ENCODE measurements around the gene MRC2.
"Not testable (repeated sequence)": the region's sequence is repeated elsewhere in the genome, so short reads cannot be mapped to it uniquely, and the experiment has no call there.

The MRC2 gene, protein sequence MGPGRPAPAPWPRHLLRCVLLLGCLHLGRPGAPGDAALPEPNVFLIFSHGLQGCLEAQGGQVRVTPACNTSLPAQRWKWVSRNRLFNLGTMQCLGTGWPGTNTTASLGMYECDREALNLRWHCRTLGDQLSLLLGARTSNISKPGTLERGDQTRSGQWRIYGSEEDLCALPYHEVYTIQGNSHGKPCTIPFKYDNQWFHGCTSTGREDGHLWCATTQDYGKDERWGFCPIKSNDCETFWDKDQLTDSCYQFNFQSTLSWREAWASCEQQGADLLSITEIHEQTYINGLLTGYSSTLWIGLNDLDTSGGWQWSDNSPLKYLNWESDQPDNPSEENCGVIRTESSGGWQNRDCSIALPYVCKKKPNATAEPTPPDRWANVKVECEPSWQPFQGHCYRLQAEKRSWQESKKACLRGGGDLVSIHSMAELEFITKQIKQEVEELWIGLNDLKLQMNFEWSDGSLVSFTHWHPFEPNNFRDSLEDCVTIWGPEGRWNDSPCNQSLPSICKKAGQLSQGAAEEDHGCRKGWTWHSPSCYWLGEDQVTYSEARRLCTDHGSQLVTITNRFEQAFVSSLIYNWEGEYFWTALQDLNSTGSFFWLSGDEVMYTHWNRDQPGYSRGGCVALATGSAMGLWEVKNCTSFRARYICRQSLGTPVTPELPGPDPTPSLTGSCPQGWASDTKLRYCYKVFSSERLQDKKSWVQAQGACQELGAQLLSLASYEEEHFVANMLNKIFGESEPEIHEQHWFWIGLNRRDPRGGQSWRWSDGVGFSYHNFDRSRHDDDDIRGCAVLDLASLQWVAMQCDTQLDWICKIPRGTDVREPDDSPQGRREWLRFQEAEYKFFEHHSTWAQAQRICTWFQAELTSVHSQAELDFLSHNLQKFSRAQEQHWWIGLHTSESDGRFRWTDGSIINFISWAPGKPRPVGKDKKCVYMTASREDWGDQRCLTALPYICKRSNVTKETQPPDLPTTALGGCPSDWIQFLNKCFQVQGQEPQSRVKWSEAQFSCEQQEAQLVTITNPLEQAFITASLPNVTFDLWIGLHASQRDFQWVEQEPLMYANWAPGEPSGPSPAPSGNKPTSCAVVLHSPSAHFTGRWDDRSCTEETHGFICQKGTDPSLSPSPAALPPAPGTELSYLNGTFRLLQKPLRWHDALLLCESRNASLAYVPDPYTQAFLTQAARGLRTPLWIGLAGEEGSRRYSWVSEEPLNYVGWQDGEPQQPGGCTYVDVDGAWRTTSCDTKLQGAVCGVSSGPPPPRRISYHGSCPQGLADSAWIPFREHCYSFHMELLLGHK (N-terminal part only)

DNA sequence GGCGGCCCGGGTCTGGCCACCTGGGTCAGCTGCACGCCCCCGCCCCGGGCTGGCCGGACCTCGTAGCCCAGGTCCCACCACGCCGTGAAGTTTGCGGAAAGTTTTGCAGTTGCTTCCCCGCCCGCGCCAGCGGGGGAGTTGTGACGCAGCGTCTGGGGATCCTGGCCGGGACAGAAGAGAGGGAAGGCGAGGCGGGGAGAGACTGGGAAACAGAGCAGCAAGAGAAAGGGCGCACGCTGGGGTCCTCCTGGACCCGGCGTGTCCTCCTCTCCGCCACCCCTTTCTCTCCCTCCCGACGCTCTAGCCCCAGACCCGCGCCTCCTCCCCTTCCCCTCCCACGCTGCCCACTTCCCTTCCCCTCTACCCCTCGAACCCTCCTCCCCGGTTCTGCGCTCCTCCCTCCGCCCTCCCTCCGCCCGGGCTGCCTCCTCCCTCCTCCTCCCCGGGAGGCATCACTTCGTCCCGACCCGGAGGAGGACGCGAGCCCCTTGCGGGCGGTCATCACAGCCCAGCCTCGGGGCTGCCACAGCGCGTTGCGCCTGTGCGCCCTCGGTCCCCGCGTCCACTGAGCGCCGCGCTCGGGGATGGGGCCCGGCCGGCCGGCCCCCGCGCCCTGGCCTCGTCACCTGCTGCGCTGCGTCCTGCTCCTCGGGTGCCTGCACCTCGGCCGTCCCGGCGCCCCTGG lies at the start of gene MRC2:
MRC2 (plus strand) TSS at position 452 of the 685 bp plus-strand sequence; CDS start at position 585, 133 bp downstream.
- no peak for DNase-seq (ENCODE audit: low read depth)

- DNase-seq (ENCODE audit: low read depth): no peak
These were observed 48.5 kb upstream of the MRC2 start for GRCh38 chr17:62578757-62579487.

- no peak for DNase-seq (ENCODE audit: low read depth)
These were observed 46.5 kb upstream of the MRC2 start for GRCh38 chr17:62580947-62581346.

DNA sequence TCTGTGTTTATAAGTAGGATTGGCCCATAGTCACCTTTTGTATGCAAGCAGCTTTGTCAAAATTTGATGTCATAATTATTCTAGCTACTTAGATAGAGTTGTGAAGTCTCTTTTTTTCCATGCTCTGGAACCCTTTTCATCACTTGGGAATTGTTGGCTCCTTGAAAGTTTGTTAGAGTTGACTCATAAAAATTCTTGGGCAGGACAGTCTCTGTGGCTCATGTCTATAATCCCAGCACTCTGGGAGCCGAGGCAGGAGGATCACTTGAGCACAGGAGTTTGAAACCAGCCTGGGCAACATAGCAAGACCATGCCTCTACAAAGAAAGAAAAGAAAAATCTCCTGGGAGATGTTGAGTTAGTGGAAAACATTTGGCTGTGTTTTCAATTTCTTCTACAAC lies 45.7 kb upstream of the MRC2 start:
- DNase-seq (ENCODE audit: low read depth): no peak

DNA sequence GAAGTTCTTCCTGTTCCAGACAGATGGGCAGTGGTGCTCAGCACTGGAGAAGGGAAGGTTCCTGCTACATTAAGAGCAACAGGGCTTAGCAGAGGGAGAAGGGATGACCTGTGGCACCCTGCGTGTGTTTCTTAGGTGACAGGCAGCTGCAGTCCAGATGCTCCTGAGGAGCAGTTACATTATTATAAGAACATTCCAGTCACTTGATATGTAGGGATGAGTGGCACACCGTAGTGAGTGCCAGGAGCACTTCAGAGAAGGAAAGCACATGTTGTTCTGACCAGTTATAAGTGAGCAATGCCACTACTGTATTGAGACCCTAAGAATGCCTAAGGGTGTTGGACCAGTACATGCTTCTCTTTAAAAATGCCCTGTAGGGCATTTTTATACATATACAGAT lies 39.9 kb upstream of the MRC2 start:
- DNase-seq (ENCODE audit: low read depth): no peak

DNA sequence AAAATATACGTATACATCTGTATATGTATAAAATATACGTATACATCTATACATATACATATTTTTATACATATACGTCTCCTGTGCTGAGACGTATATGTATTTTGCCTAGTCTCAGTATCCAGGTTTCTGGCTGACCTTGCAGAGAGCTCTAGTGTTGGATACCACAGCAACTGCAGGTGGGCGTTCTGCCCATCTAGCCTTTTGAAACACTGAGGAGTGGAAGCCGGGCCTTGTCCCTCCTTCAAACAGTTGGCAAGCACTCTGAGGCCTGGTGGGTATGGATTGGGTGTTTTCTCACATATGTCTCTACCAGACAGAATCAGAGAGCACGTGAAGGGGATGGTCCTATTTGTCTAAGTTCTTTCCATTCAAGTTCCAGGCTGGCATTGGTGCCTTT lies 39.4 kb upstream of the MRC2 start:
- no peak for DNase-seq (ENCODE audit: low read depth)

- no peak for DNase-seq (ENCODE audit: low read depth)
These were observed 36.1 kb upstream of the MRC2 start for GRCh38 chr17:62591333-62591732.

GRCh38 chr17:62591822-62592221 lies 35.6 kb upstream of the MRC2 start:
- not testable (repeated sequence) for DNase-seq (ENCODE audit: low read depth)

- no peak for DNase-seq (ENCODE audit: low read depth)
These were observed 35.0 kb upstream of the MRC2 start for GRCh38 chr17:62592341-62593099.

- no peak for DNase-seq (ENCODE audit: low read depth)
These were observed 32.0 kb upstream of the MRC2 start for GRCh38 chr17:62595484-62595883.

DNA sequence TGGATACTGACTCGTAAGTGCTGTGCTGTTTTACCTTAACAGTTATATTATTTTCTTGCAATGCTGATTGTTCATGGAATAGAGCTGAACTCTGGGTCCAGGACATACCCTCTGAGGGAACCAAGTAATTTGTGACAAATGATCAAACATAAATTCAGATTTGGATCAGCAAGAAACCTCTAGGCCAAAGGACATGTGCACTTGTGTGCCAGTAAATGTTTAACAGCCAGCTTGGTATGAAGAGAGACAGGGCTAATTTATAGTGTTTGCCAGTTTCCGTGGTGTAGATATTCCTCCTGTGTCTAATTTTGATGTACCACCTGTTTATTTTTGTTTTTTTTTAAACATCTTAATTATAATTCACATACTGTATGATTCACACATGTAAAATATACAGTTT lies 30.8 kb upstream of the MRC2 start:
- no peak for DNase-seq (ENCODE audit: low read depth)

GRCh38 chr17:62597150-62597549 lies 30.3 kb upstream of the MRC2 start:
- no peak for DNase-seq (ENCODE audit: low read depth)

GRCh38 chr17:62597920-62598319 lies 29.6 kb upstream of the MRC2 start:
- DNase-seq (ENCODE audit: low read depth): no peak

GRCh38 chr17:62599964-62600657 lies 27.4 kb upstream of the MRC2 start:
- no peak for DNase-seq (ENCODE audit: low read depth)

GRCh38 chr17:62600805-62601204 lies 26.7 kb upstream of the MRC2 start:
- no peak for DNase-seq (ENCODE audit: low read depth)

DNA sequence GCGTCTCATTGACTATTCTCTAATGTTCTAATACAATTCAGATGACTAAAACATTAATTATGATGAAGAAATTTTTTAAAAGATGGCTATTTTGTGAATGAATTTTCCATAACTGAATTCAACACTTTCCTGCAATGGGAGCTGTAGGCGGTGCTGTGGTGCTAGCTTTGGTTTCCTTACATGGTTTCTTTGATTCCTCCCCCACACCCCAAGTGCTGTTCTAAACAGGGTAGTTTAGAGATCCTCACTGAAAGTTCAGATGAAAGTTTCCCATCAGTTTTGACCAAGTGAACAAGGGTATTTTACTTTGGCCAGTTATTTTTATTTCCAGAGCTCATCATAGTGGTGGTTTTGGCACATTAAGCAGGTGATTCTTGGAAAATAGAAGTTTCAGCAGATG lies 26.0 kb upstream of the MRC2 start:
- DNase-seq (ENCODE audit: low read depth): no peak

DNA sequence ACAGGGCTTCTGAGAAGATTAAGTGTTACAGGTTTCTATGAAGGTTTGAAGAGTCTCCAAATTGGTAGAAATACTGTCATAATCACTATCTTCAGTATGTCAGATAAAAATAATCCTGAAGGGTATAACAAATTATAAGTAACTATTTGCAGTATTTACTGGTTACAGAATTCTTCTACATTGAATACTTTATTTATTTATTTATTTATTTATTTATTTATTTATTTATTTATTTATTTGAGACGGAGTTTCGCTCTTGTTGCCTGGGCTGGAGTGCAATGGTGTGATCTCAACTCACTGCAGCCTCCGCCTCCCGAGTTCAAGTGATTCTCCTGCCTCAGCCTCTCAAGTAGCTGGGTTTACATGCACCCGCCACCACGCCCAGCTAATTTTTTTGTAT lies 23.7 kb upstream of the MRC2 start:
- not testable (repeated sequence) for DNase-seq (ENCODE audit: low read depth)

DNA sequence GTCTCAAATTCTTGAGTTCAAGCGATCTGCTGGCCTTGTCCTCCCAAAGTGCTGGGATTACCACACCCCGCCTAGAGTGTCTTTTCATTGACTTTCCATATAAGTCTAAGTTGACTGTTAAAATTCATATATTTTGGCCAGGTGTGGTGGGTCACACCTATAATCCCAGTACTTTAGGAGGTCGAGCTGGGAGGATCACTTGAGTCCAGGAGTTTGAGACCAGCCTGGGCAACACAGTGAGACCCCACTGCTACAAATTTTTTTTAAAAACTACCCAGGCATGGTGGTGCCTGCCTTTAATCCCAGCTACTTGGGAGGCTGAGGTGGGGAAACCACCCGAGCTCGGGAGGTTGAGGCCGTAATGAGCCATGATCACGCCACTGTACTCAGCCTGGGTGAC lies 21.9 kb upstream of the MRC2 start:
- no peak for DNase-seq (ENCODE audit: low read depth)

DNA sequence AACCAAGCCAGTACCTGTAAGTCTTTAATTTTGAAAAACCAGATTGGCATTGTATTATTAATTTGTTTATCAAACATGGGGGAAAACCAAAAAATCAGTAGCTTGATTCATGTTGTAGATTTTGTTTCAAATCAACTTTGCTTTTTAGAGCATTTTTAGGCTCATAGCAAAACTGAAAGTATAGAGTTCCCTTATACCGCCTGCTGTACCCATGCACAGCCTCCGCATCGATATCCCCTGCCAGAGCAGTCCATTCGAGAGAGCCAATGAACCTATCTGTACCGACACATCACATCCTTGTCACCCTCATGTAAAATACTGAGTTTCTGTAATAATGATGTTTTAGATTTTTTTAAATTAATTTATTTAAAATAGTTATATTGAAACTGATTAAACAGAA lies 16.2 kb upstream of the MRC2 start:
- DNase-seq (ENCODE audit: low read depth): no peak

- no peak for DNase-seq (ENCODE audit: low read depth)
These were observed 15.7 kb upstream of the MRC2 start for GRCh38 chr17:62611728-62612127.

All from stimulated activated CD8-positive, alpha-beta memory T cell treated with anti-CD3 and anti-CD28 coated beads, Interleukin-12 subunit alpha, Interleukin-12 subunit beta, amount 100 ng/mL, for 1 hour (primary cell).